Measurements from ENCODE around the gene BCAP29.
"Not testable (repeated sequence)": the region's sequence is repeated elsewhere in the genome, so short reads cannot be mapped to it uniquely, and the experiment has no call there.

The BCAP29 gene

DNA sequence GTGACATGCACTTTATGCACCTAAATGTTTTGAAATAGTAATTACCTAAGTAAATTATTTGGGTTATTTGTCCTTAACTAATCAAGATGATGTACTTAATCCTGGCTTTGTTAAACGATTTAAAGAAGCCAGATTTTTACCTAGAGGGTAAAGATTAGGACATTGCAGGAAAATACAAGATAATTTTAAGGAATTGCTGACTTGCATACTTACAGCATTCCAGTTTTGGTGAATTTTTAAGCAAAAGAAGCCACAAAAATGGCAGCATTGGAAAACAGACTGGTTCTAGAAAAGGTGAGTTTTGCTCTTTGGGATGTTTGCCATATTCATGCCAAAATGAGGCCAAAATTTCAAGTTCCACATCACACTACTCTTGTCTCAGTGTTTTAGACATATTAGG, 33.4 kb downstream of the BCAP29 start:
- DNase-seq, result no peak
- intact Hi-C loops (cut with DNase I), result no loop called here

- no peak for DNase-seq
- intact Hi-C loops (cut with DNase I), result no loop called here
Observed at GRCh38 chr7:107613948-107614347, 33.9 kb downstream of the BCAP29 start.

DNA sequence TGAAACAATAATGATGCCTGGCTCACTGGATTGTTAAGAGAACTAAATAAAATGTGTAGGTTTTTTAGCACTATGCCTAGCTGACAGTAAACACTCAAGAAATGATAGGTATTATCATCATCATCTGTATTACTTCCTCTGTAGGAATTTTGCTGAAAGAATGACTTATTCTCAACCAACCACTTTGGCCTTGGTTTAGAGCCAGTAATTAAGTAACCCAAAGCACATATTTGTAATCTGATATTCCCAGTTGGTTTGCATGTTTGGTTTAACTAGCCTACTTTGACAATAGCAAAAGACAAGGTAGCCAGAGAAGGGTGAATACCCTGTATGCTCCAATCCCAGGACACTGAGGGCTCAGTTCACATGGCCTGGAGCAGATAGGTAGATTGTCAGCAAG, 34.4 kb downstream of the BCAP29 start:
- no peak for DNase-seq
- intact Hi-C loops (cut with DNase I), result no loop called here

DNA sequence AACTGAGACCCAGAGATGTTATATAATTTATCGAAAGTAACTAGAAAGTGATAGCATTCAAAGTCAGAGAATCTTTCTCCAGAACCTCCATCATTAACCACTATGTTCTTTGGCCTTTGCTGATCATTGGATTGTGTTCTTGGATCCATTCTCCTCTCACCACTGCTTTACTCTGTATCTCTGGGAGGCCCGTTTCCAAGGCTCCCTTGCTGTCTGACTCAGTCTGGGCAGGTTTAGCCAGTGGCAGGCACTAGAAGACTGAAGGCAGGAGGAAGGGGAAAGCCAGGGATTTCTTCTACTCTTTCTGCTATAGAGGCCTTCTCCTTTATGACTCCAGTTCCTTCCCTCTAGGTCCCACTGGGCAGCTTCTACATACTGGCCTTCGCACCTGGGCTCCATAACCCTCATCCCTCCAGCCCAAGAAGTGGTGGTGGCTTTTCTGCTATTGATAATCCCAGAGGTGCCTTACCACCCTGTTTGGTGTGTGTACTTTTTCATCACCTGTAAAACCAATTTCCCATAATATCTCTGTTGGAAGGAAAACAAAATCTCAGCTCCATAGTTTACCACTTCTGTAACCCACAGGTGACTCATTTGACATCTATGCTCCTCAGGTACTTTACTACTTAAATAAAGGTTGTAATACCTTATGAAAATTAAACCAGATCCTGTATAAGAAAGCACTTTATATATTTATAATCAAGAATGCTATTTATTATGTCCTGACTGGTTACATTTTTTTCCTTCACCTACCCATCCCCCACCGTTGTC, 36.0 kb downstream of the BCAP29 start:
- DNase-seq, result no peak
- intact Hi-C loops (cut with DNase I), result no loop called here

- DNase-seq, result no peak
- intact Hi-C loops (cut with DNase I), result no loop called here
Observed at GRCh38 chr7:107622429-107622828, 42.4 kb downstream of the BCAP29 start.

DNA sequence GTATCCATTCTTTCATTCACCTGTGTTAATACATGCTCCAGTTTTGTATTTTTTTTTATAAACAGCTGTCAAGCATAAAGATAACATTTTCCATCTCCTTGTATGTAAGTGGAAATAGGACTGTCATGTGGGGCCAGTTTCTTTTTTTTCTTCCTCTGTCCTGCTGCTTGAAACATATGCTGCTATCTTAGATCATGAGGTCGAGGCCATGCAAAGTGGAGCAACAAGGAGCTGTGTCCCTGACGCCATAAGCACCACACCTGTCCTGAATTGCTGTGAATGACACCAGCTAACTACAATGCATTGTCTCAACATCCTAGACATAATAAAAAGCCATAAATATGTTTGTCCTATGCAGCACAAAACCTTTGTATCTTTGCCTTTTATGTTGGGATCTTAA, 42.8 kb downstream of the BCAP29 start:
- DNase-seq, result no peak
- intact Hi-C loops (cut with DNase I), result no loop called here

DNA sequence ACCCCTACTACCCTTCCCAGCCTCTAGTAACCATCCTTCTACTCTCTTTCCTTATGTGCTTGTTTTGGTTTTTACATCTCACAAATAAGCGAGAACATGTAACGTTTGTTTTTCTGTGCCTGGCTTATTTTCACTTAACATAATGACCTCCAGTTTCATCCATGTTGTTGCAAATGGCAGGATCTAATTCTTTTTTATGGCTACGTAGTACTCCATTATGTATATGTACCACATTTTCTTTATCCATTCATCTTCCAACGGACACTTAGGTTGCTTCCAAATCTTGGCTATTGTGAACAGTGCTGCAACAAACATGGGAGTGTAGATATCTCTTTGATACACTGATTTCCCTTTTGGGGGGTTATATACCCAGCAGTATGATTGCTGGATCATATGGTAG, 47.0 kb downstream of the BCAP29 start:
- no peak for DNase-seq
- intact Hi-C loops (cut with DNase I), result no loop called here

- DNase-seq, result no peak
- intact Hi-C loops (cut with DNase I), result no loop called here
Observed at GRCh38 chr7:107628461-107629064, 48.5 kb downstream of the BCAP29 start.

- DNase-seq, result no peak
- intact Hi-C loops (cut with DNase I), result no loop called here
Observed at GRCh38 chr7:107630342-107630741, 50.3 kb downstream of the BCAP29 start.

DNA sequence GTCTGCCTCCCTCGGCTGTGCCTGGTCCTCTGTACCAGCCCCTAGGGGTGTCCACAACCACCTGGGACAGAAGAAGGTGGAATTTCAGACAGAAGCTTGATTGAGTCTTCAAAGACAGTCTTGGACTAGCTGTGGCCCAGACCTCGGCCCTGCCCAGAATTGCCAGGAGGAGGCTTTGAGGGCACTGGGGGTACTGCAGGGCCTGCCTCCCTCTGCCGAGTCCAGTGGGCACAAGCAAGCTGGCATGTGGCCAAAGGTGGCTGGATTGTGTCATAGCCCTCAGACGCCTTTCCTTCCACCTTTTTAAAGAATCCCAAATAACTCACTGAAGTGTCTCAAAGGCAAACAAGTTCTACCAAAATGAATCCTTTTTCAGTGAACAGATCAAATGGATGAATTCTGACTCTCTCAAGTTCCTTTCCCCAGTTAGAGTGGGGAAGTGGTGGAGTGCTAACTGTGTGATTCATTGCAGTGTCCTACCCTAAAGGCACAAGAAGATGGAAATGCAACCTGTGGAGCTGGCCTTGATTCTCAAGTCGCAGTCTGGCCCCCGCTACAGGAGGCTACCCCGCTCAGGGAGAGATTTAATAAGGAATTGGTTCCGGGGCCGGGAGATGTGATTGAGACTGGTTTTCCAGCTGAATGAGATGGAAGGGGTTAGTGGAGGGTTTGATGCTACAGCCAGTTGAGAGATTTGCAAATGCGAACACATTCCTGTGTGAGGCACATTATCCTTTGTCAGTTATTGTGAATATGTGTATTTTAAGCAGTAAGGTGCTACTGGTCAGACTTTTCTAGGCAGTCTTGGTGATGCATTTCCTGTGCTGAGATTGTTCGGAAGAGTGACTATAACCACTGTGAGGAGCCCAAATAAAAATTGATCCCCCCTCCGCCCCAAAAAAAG, 51.8 kb downstream of the BCAP29 start:
- DNase-seq, result no peak
- intact Hi-C loops (cut with DNase I), result no loop called here

- intact Hi-C loops (cut with DNase I), result no loop called here
- DNase-seq, result no peak
Observed at GRCh38 chr7:107632492-107632865, 52.4 kb downstream of the BCAP29 start.

GRCh38 chr7:107638594-107638993, 58.5 kb downstream of the BCAP29 start:
- intact Hi-C loops (cut with DNase I), result no loop called here
- no peak for DNase-seq

GRCh38 chr7:107639070-107639469, 59.0 kb downstream of the BCAP29 start:
- intact Hi-C loops (cut with DNase I); DNase-seq: not testable (repeated sequence)

GRCh38 chr7:107641676-107642075, 61.6 kb downstream of the BCAP29 start:
- intact Hi-C loops (cut with DNase I), result no loop called here
- DNase-seq, result no peak

DNA sequence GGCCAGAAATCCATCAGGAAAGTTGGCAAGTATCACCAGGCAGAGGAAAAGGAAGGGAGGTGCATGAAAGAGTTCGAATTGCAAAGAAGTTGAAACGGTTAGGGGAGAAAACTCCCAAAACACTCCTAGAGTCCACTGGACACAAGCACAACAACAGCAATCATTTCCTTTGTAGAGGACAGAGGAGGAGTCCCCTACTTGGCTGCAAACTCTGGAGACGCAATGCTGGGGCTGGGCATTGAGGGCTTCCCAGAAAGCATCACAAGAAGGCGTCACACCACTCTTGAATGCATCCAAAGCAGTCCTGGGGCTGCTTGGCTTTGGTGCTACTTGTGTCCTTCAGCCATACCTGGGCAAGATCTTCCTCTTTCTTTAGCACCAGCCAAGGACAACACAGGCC, 62.5 kb downstream of the BCAP29 start:
- intact Hi-C loops (cut with DNase I), result no loop called here
- no peak for DNase-seq

GRCh38 chr7:107643407-107643806, 63.4 kb downstream of the BCAP29 start:
- DNase-seq, result no peak

DNA sequence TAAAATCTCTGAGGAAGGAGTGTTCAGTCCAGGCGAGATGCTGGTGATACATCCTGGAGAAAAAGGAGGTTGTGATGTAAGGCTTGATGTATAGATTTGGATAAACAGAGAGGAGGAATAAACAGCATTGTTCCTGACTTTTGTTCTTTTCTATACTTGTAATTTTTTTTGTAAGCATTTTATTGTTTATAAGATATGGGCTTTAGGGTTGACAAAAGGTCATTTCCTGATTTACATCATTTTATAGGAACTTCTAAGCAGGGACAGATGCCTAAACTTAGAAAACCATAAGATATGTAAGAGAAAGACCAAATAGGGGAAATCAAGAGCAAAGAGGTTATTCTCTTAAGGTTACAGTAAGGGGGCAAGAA, 63.9 kb downstream of the BCAP29 start:
- intact Hi-C loops (cut with DNase I), result no loop called here
- no peak for DNase-seq

More at GRCh38 chr7:107643407-107643806, 63.4 kb downstream of the BCAP29 start:
- intact Hi-C loops (cut with DNase I), result no loop called here

DNA sequence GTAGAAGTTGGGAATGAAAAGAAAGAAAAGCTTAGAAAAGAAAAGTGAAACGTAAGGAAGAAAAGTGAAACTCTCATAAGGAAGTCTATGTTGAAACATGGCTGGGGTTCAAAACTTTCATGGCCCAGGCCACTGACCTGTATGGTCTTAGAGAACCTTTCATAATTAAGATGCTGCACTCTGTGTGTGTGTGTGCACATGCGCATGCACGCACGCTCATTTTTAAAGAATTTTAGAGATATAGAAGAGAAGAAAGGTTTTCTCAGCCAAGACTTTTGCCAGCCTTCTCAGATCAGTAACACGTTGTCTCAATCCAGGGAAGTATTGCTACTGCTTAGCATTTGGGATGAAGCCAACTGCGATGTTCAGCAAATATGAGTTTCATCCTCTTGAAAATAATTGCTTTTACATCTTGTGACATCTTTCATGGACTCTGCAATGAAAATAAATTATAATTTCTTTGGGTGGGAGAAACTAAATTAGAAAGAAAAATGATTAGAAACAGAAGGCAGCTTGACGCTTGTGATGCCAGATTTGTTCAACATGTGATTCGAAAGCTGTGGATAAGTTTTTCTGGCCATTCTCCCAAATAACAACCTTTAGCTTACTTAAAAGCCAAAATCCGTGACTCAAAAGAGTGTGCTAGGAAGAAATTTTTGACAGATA, 64.4 kb downstream of the BCAP29 start:
- intact Hi-C loops (cut with DNase I), result no loop called here
- no peak for DNase-seq

DNA sequence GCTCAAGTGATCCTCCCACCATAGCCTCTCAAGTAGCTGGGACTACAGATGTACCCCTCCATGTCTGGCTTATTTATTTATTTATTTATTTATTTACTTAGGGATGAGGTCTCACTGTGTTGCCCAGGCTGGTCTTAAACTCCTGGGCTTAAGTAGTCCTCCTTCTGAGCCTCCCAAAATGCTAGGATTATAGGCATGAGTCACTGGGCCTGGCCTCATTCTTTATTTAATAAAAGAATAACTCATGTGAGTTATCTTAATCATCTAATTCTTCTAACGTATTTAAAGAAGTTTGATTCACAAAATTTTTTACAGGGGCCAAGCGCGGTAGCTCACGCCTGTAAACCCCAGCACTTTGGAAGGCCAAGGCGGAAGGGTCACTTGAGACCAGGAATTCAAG, 72.6 kb downstream of the BCAP29 start:
- intact Hi-C loops (cut with DNase I), result no loop called here
- no peak for DNase-seq

DNA sequence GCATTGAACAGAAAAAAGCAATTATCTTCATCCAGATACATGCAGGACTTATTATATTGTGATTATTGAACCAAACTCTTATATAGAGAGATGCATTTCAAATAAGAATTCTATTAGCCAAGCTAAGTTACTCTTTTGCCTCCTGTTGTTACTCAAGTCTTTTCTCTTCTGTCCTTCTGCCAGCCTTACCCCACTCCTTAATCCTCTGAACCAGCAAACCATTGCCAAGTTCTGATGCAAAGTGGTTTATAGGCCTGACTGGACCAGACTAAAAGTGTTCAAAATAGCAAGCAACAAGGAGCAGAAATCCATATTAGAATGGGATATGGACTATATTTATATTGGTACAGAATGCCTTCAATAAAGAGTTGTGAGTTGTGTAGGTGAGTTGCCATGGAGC, 78.4 kb downstream of the BCAP29 start:
- intact Hi-C loops (cut with DNase I), result no loop called here

More for the DNA sequence above, 78.4 kb downstream of the BCAP29 start:
- DNase-seq, result no peak

All from head of caudate nucleus (tissue), 42 donors.